HG03571 (cell line): ENCODE results near the gene FAM20A.
"Not testable (repeated sequence)": the region's sequence is repeated elsewhere in the genome, so short reads cannot be mapped to it uniquely, and the experiment has no call there.

Source experiments
- ATAC-seq: cut with Tn5 transposase; IDR thresholded peaks from one replicate; pipeline ENCODE4 v1.9.1; 2021; ENCODE audit not compliant: unreplicated experiment

Gene FAM20A

GRCh38 chr17:68498479-68499326 is 102.5 kb downstream of the FAM20A start:
- ATAC-seq: peak; percentile 21

DNA sequence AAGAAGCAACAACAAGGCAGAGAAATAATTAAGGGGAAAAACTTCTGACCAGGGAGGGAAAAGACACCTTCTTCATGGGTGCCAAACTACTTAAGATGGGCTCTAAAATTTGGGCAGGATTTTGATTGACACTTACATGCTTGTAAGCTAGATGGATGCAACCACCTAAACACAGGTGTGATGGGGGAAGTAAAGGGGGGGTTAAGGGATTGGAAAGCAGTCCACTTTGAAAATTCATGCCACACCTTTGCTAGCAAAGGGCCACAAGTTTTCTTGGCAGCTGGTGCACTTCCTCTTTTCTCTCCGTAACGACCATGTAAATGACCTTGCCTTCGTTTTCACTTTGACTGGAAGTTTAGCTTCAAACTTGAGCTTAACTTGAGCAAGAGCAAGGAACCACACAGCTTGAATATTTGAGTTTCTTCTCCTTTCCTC is 103.3 kb downstream of the FAM20A start:
- ATAC-seq: peak; percentile 94

DNA sequence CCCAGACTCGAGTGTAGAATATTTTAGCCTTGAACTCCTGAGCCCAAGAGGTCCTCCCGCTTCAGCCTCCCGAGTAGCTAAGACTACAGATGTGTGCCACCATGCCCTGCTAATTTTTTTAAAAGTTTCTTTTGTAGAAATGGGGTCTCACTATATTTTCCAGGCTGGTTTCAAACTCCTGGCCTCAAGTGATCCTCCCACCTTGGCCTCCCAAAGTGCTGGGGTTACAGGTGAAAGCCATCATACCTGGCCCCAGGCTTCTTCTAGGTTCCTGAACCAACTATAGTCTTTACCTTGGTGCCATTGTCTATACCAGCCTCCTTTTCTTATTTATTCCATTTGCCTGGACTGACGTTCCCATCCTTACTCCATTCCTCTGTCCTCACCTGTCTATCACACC is 106.1 kb downstream of the FAM20A start:
- no peak for ATAC-seq

GRCh38 chr17:68492394-68493054 is 108.6 kb downstream of the FAM20A start:
- ATAC-seq: not testable (repeated sequence)

DNA sequence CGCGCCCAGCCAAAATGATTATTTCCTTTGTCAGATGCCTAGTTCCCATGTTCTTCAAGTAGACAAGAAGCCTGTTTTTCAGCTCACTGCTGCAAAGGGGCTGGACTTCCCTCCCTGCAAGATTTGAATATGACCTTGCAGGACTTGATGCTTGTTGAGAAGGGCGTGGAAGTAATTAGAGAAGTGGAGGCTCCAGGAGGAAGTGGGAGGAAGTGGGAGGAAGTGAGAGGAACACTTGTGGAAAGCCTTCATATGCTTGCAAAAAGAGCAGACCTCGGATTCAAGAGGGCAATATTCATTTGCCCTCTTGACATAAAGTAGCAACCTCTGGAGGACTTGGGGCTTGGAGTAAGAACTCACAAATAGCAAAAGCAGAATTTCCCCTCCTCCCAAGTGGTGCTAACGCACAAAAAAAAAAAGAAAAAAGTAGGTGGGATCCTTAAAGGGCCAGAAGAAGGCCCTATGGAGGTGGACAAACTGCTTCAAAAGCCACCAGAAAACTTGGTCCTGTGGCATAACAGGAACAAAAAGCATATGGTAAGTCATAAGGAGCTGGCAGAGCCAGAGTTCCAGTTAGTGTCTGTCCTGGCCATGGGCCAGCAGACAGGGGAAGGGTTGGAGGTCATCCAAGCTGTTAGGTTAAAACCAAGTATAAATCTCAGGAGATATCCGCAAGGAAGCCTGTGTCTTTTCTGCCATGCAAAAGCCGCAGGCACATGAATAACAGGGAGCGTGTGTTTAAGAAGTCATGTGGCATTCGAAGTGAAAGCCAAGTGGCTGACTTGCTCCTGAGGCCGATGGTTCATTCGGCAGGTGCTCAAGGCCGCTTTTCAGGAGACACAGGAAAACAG is 109.6 kb downstream of the FAM20A start:
- no peak for ATAC-seq

GRCh38 chr17:68489919-68490318 is 111.2 kb downstream of the FAM20A start:
- ATAC-seq: no peak
